K562 (cell line): ENCODE results near the gene CEP85L. TPM values are rescaled to one million over a fixed set of nuclear protein-coding genes. Genes with fewer than 3 reads are reported as not detected.

ENCODE experiments used
- CREM ChIP-seq: IDR thresholded peaks from 2 replicates; pipeline ENCODE4 v1.6.1; 2014; ENCODE audit warnings: antibody characterized with exemption, low read depth
- E2F3 ChIP-seq: fragments of 250-450 bp; sonication (Bioruptor Pico); IDR thresholded peaks from 2 replicates; pipeline ENCODE4 v1.4.0; 2020; ENCODE audit warnings: mild to moderate bottlenecking
- KLF1 ChIP-seq: fragments of 450-650 bp; IDR thresholded peaks from 2 replicates; pipeline ENCODE4 v1.6.1; 2016; ENCODE audit warnings: missing genetic modification characterization, missing compliant biosample characterization
- MTA2 ChIP-seq: fragments of 450-650 bp; IDR thresholded peaks from 2 replicates; pipeline ENCODE4 v1.6.1; 2016; ENCODE audit warnings: low read depth
- RBM34 ChIP-seq: fragments of 200-400 bp; formaldehyde crosslinking; IDR thresholded peaks from 2 replicates; pipeline ENCODE4 v1.6.1; 2018; ENCODE audit warnings: low read length, borderline replicate concordance; ENCODE audit not compliant: insufficient read depth
- TRIM24 ChIP-seq, 2 experiments: fragments of 450-650 bp; IDR thresholded peaks; 2 replicates each; pipeline ENCODE4 v1.6.1; 2016
- polyA plus RNA-seq, 8 experiments: library from polyadenylated mRNA; depleted of rRNA in 4 of 8; stranded (reverse) in 5 of 8; unstranded in 3 of 8; fragments of >200 nt; fragmentation: Nextera tagmentation in 2 of 8; fragmentation: Illumina TruSeq in 1 of 8; extraction: Ambion mirVana in 2 of 8; extraction: Trizol in 1 of 8; gene quantifications; 2 replicates each; pipeline versions ENCODE4 v1.2.1 to v1.2.3, GENCODE V29; 2011 to 2014; ENCODE audit warnings: inconsistent platforms in 1 of 8, missing spikeins in 1 of 8
- total RNA-seq, 7 experiments: library from RNA; depleted of rRNA in 6 of 7; stranded (reverse); fragments of >200 nt in 6 of 7; fragmentation: Illumina TruSeq in 2 of 7; extraction: Trizol in 2 of 7; gene quantifications; 2 replicates each; pipeline versions ENCODE4 v1.2.1 to v1.2.3, GENCODE V29; 2011 to 2021; ENCODE audit warnings: low replicate concordance in 1 of 7
- TF ChIP-seq, protein P1 (sequence below): fragments of 450-650 bp; IDR thresholded peaks from 2 replicates; pipeline ENCODE4 v1.6.1; 2016; ENCODE audit warnings: mild to moderate bottlenecking, moderate library complexity
- TF ChIP-seq, protein P2 (sequence below): IDR thresholded peaks from 3 replicates; pipeline ENCODE4 v1.6.1; 2011; ENCODE audit warnings: borderline replicate concordance, mild to moderate bottlenecking; ENCODE audit not compliant: insufficient read length, insufficient read depth
- TF ChIP-seq, protein P3 (sequence below): fragments of 450-650 bp; IDR thresholded peaks from 2 replicates; pipeline ENCODE4 v1.6.1; 2018; ENCODE audit warnings: mild to moderate bottlenecking, low read depth; ENCODE audit not compliant: partially characterized antibody
- TF ChIP-seq, protein P4 (sequence below), 2 experiments: IDR thresholded peaks; 2 replicates each; pipeline ENCODE4 v1.6.1; 2011; ENCODE audit warnings: borderline replicate concordance in 1 of 2, control low read depth in 1 of 2, low read depth in 1 of 2, low read length in 1 of 2, mild to moderate bottlenecking in 1 of 2, mixed read lengths in 1 of 2, moderate library complexity in 1 of 2; ENCODE audit not compliant: insufficient read depth in 1 of 2, insufficient read length in 1 of 2, poor library complexity in 1 of 2, severe bottlenecking in 1 of 2; ENCODE audit errors: extremely low read depth in 1 of 2

CEP85L gene
- total and polyA plus RNA-seq, 9 of the 15 experiments (the other 6 are each of a cell fraction or from before 2014, with no cell fraction given) = 4.5 to 15.8 (median 8.3) TPM

DNA sequence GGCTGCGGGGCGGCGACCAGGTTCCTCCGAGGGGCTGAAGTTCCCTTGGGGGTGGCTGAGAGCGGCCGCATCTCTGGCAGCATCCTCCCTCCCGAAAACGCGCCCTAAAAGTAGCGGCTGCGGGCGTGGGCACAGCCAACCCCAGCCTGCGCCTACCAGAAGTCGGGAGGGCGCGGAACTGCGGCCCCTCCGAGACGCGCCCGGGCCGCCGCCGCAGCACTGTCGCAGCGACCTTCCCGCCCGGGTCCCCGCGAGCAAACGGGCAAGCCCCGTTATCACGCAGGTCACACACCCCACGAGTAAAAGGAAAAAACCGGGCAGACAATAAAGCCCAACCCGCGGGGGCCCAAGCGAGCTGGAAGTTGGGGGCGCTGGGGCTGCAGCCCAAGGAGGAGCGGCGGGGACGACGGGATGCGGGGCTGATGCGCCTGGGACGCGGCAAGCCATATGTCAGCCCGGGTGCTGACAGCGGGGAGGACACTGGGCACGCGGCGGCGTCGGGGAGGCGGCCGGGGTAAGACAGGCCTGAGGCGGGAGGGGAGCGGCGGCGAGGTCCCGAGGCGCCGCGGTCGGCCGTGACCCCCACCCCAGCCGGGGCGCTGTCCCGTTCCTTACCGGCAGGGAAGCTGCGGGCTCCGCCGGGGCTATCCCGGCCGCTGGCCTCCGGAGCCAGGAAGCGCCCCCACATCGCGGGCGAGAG is 659 bp downstream of the CEP85L start (continued):
- TF ChIP-seq, protein P1, sequence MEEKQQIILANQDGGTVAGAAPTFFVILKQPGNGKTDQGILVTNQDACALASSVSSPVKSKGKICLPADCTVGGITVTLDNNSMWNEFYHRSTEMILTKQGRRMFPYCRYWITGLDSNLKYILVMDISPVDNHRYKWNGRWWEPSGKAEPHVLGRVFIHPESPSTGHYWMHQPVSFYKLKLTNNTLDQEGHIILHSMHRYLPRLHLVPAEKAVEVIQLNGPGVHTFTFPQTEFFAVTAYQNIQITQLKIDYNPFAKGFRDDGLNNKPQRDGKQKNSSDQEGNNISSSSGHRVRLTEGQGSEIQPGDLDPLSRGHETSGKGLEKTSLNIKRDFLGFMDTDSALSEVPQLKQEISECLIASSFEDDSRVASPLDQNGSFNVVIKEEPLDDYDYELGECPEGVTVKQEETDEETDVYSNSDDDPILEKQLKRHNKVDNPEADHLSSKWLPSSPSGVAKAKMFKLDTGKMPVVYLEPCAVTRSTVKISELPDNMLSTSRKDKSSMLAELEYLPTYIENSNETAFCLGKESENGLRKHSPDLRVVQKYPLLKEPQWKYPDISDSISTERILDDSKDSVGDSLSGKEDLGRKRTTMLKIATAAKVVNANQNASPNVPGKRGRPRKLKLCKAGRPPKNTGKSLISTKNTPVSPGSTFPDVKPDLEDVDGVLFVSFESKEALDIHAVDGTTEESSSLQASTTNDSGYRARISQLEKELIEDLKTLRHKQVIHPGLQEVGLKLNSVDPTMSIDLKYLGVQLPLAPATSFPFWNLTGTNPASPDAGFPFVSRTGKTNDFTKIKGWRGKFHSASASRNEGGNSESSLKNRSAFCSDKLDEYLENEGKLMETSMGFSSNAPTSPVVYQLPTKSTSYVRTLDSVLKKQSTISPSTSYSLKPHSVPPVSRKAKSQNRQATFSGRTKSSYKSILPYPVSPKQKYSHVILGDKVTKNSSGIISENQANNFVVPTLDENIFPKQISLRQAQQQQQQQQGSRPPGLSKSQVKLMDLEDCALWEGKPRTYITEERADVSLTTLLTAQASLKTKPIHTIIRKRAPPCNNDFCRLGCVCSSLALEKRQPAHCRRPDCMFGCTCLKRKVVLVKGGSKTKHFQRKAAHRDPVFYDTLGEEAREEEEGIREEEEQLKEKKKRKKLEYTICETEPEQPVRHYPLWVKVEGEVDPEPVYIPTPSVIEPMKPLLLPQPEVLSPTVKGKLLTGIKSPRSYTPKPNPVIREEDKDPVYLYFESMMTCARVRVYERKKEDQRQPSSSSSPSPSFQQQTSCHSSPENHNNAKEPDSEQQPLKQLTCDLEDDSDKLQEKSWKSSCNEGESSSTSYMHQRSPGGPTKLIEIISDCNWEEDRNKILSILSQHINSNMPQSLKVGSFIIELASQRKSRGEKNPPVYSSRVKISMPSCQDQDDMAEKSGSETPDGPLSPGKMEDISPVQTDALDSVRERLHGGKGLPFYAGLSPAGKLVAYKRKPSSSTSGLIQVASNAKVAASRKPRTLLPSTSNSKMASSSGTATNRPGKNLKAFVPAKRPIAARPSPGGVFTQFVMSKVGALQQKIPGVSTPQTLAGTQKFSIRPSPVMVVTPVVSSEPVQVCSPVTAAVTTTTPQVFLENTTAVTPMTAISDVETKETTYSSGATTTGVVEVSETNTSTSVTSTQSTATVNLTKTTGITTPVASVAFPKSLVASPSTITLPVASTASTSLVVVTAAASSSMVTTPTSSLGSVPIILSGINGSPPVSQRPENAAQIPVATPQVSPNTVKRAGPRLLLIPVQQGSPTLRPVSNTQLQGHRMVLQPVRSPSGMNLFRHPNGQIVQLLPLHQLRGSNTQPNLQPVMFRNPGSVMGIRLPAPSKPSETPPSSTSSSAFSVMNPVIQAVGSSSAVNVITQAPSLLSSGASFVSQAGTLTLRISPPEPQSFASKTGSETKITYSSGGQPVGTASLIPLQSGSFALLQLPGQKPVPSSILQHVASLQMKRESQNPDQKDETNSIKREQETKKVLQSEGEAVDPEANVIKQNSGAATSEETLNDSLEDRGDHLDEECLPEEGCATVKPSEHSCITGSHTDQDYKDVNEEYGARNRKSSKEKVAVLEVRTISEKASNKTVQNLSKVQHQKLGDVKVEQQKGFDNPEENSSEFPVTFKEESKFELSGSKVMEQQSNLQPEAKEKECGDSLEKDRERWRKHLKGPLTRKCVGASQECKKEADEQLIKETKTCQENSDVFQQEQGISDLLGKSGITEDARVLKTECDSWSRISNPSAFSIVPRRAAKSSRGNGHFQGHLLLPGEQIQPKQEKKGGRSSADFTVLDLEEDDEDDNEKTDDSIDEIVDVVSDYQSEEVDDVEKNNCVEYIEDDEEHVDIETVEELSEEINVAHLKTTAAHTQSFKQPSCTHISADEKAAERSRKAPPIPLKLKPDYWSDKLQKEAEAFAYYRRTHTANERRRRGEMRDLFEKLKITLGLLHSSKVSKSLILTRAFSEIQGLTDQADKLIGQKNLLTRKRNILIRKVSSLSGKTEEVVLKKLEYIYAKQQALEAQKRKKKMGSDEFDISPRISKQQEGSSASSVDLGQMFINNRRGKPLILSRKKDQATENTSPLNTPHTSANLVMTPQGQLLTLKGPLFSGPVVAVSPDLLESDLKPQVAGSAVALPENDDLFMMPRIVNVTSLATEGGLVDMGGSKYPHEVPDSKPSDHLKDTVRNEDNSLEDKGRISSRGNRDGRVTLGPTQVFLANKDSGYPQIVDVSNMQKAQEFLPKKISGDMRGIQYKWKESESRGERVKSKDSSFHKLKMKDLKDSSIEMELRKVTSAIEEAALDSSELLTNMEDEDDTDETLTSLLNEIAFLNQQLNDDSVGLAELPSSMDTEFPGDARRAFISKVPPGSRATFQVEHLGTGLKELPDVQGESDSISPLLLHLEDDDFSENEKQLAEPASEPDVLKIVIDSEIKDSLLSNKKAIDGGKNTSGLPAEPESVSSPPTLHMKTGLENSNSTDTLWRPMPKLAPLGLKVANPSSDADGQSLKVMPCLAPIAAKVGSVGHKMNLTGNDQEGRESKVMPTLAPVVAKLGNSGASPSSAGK = peak; percentile 73
- TF ChIP-seq CREM = 0 out of 2 replicates have a peak, but pooled peaks have one; percentile 3
- TF ChIP-seq, protein P2, sequence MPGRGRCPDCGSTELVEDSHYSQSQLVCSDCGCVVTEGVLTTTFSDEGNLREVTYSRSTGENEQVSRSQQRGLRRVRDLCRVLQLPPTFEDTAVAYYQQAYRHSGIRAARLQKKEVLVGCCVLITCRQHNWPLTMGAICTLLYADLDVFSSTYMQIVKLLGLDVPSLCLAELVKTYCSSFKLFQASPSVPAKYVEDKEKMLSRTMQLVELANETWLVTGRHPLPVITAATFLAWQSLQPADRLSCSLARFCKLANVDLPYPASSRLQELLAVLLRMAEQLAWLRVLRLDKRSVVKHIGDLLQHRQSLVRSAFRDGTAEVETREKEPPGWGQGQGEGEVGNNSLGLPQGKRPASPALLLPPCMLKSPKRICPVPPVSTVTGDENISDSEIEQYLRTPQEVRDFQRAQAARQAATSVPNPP = no peak
- TF ChIP-seq E2F3 (CRISPR knock-in tag) = no peak
- TF ChIP-seq, protein P3, sequence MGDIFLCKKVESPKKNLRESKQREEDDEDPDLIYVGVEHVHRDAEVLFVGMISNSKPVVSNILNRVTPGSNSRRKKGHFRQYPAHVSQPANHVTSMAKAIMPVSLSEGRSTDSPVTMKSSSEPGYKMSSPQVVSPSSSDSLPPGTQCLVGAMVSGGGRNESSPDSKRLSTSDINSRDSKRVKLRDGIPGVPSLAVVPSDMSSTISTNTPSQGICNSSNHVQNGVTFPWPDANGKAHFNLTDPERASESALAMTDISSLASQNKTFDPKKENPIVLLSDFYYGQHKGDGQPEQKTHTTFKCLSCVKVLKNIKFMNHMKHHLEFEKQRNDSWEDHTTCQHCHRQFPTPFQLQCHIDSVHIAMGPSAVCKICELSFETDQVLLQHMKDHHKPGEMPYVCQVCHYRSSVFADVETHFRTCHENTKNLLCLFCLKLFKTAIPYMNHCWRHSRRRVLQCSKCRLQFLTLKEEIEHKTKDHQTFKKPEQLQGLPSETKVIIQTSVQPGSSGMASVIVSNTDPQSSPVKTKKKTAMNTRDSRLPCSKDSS = no peak
- TF ChIP-seq KLF1 (tag) = 0 out of 2 replicates have a peak, but pooled peaks have one; percentile 27
- no peak for TF ChIP-seq MTA2
- TF ChIP-seq TRIM24 (IDR thresholded peaks at IDR 0.05) = 0 out of 4 replicates have a peak, but pooled peaks of 1 of the 2 experiments have one; percentile 20
- TF ChIP-seq, protein P4, sequence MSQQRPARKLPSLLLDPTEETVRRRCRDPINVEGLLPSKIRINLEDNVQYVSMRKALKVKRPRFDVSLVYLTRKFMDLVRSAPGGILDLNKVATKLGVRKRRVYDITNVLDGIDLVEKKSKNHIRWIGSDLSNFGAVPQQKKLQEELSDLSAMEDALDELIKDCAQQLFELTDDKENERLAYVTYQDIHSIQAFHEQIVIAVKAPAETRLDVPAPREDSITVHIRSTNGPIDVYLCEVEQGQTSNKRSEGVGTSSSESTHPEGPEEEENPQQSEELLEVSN (IDR thresholded peaks at IDR 0.05; ENCODE audit: borderline replicate concordance in 1 of 2, extremely low read depth in 1 of 2, insufficient read depth in 1 of 2, insufficient read length in 1 of 2, low read depth in 1 of 2, low read length in 1 of 2, poor library complexity in 1 of 2, severe bottlenecking in 1 of 2) = peak; percentile 61 to 82
- 0 out of 2 replicates have a peak, but pooled peaks have one; percentile 37 for TF ChIP-seq RBM34
